ELR (cell line): ENCODE measurements around the gene LELP1.

Experiments
- DNase-seq: peaks from one replicate; pipeline ENCODE4 v3.0.0-alpha.2; 2015; ENCODE audit warnings: low read depth

The LELP1 gene

DNA sequence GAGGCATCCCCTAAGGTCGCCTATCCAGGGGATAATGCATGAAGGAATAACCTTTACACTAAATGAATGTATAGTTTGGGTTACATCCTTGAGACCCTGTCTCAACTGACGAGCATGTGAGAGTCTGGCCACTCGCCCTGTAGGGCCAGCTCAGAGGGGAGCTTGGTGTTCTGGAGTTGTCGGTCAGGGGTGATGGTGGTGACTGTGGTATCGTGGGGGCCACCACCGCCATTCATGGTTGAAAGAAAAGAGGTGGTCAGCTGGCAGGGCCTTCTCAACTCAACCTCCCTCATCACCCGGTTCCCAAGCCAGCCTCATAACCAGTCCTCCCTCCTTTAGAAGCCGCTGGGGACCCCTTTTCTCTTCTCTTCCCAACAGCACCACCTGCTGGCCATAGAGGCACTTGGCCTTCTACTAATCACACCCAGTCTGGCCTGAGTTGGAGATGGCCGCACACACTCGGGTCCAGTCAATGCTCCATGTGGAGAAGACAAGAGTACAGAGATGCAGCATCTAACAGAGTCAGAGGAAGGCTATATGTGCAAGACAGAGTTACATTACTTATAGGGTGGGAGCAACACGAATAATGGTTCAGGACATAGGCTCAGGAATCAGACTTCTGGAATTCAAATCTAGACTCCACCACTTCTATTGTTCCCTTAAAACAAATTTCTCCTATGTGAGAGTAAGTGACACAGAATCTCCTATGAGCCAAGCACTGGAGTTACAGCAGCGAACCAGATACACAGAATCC lies 26.0 kb downstream of the LELP1 start:
- DNase-seq: peak; percentile 36

DNA sequence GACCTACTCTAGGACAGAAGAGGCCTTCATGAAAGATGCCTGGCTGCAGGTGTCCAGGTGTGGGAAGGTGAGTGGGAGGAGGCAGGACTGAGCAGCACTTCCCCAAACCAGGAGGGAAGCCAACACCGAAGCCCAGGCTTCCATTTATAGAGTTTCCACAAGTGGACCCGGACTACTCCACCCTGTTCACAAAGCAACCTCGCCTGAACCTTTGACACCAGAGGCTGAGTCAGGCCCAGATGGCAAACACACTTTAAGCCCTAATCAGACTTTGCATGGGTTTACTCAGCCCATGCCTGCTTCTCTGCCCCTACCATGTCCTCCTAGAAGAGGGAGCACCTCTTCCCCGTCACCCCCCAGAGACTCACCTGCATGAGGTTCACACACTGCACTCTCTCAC lies 28.1 kb downstream of the LELP1 start:
- DNase-seq: no peak

DNA sequence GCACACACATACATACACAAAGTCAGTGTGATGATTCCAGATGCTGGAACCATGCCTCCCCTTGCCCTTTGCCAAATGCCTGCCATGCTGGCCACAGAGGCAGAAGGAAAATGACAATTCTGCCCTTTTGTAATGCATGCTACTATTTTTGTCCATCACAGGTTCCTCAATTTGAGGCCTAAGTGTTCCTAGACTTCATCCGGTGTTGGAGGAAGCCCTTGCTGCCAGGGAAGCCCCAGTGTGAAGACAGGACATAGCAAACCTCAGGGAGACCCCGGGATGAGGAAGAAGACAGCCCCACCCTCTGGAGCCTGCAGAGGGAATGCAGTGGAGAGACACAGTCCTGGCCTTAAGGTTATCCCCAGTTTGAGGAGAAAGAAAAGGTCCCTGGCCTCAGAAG lies 28.6 kb downstream of the LELP1 start:
- DNase-seq: no peak

DNA sequence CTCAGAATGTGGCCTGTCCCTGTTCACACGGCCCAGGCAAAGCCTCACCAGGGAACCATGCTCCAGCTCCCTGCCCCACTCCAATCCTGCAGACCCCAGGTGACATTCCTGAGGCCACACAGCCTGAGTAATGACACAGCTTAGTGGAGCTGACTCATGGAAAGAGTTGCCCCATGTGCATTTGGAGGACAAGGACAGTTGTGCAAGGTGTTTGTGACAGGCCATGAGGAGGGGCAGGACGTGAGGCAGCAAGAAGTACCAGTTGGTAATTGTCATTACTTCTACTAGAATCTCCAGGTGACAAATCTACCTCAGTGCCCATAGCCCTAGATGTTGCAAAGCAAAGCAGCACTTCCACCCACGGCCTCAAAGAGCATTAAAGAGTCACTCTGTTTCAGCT lies 29.3 kb downstream of the LELP1 start:
- DNase-seq: no peak

DNA sequence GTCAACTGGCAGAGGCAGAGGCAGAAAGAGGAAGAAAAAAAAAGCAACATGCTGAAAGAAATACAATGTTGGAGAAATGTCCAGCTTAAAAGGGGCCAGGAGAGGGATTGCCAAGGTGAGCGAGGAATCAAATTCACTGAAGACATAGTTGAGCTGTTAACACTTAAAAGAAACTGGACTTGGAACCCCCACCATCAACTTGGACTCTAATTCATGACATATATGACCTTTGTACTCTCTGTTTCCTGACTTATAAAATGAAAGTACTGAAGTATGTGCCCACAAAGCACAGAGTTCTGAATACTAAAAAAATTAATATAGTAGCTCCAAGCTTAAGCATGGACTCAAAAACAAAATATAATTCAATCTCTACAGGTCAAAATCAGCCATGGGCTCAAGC lies 30.2 kb downstream of the LELP1 start:
- DNase-seq: no peak

GRCh38 chr1:153238527-153238926 lies 35.3 kb downstream of the LELP1 start:
- no peak for DNase-seq

- no peak for DNase-seq
Measured at GRCh38 chr1:153242160-153242559, 38.9 kb downstream of the LELP1 start.

GRCh38 chr1:153245466-153245865 lies 42.2 kb downstream of the LELP1 start:
- DNase-seq: no peak

GRCh38 chr1:153246018-153246417 lies 42.8 kb downstream of the LELP1 start:
- no peak for DNase-seq

DNA sequence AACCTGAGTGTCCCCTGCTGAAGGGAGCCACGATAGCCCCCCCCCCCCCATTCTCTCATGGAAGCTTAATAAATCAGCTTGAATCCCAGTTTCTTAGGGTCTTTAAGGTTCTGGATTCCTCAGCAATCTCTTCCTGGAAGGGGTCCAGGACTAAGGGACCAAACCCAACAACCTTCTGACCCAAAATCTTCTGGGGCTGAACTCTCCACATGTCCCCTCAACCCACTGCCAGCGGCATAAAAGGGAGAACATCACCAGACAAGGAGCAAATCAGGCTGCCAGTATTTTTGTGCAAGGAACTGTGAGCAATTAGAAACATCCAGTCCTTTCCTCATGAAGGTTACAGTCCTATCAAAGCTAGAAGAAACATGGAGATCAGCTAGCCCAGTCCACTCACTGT lies 43.6 kb downstream of the LELP1 start:
- DNase-seq: no peak

- DNase-seq: no peak
Measured at GRCh38 chr1:153248176-153248879, 45.1 kb downstream of the LELP1 start.

DNA sequence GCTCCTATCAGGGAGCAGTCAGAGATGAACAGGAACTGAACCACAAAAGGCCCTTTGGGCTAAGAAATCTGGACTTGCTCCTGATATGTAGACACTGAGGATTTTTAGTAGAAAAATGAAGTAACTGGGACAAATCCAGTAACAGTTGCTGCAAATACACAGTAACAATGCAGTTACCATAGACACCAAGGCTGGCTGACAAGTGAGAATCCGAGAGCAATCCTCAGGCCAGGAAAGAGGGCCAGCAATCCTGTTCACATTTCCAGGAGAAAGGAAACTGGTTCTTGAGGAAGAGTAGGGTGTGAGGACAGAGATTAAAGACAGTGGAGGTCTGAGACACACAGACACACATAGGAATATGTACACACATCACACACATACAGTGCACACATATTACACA lies 46.9 kb downstream of the LELP1 start:
- no peak for DNase-seq

DNA sequence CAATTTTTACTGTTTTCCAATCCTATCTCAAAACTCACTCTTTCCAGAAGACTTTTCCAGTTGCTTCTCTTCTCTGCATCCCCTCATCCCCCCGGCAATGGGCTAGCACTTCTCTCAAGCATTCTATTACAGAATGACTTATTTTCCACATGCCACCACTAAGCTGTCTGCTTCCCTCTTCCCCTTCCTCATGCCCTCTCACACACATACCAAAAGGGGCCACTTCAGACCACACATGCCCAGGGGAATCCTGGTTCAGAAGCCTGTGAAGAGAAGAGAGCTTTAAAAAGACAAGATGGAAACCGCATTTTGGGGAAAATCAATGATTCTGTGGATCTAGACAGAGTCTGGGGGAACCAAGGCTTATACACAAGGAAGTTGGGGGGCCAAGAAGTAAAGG lies 47.9 kb downstream of the LELP1 start:
- no peak for DNase-seq

- DNase-seq: no peak
Measured at GRCh38 chr1:153251562-153251961, 48.3 kb downstream of the LELP1 start.

DNA sequence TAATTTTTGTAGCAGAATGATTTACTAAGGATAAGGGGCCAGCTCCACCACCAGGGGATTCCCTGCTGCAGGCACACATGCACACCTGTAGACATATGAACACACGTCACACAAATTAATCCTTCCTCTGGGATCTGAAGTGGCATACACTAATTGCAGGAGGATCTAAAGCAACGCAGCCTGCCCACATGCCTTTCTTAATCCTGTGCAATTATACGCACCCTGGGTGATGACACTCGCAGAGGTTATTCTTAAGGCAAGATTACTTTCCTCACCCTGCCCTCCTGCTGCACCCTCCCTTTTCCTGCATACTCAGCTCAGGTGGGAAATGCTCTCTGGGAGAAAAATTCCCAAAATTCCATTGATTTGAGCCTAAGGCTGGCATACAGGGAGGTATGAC lies 48.8 kb downstream of the LELP1 start:
- no peak for DNase-seq

DNA sequence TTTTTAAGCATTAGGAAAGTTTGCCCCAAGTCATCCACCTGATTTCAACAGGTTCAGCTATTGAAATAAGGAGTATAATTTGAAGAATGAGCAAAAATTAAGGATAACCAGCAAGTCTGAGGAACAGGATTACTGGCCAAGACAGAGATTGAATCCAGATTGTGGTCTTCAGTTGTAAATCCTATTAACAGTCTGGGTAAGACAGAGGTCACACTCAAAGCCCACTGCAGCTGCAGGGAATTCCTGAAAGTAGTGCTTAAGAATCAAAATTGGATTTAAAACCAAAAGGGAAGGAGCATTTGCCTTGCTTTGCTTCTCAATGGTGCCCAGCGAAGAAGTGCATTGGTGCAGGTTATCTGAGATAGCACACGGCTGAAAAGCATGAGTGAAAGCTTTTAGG lies 49.8 kb downstream of the LELP1 start:
- no peak for DNase-seq

DNA sequence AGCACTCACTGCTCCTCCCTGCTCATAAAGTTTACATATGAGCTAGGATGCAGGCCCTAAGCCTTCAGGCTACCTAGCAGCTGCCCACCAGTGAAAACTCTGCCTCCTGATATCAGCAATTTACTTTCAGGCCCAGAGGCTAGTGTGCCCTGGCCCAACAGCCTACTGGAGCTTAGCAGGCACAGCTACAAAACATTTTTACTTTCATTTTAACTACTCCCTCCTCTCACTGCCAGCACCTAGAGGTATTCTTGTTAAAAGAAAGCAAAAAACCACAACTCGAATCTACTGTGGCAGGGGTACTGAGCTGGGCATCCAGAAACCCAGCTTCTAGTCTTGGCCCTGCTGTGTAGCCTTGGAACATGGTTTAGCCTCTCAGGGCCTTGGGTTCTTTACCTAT lies 50.5 kb downstream of the LELP1 start:
- no peak for DNase-seq
